ENCODE results near the gene HOXD10.

The HOXD10 gene

DNA sequence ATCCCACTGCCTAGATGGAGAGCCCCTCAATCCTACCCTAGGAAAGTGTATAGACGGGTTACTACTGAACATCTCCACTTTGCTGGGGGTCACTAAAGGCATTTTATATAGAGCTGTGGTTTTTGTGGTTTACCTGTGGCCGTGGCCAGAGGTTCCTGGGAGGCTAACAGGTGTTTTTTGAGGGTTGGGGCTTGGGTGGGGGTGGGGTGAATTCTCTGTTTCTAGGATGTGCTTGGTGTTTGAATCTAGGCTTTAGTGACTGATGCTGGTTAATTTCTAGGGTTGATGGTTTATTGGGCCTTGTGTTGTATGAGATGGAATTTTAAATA is 20.6 kb downstream of the HOXD10 start:
- no peak for DNase-seq

DNA sequence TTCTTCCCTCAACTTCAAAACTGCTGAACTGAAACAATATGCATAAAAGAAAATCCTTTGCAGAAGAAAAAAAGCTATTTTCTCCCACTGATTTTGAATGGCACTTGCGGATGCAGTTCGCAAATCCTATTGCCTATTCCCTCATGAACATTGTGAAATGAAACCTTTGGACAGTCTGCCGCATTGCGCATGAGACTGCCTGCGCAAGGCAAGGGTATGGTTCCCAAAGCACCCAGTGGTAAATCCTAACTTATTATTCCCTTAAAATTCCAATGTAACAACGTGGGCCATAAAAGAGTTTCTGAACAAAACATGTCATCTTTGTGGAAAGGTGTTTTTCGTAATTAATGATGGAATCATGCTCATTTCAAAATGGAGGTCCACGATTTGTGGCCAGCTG is 21.3 kb downstream of the HOXD10 start:
- DNase-seq = no peak

DNA sequence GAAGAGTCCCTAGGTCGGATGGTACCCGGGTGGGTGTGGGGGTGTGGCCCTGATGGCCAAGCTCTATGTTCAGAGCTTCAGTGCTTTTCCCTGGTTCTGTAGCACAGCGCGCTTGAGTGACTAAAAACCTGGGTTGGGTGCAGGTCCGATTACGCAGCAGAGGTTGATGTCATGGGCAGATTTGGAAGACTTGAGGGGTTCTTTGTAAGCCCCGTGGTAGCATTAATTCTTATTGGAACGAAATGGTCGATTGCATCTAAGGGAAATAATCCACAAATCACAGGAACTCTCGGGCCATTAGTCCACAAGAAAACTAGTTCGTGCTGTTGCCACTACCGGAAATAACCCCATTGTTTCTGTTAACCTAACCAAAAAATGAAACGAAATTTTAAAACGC is 21.9 kb downstream of the HOXD10 start:
- no peak for DNase-seq

DNA sequence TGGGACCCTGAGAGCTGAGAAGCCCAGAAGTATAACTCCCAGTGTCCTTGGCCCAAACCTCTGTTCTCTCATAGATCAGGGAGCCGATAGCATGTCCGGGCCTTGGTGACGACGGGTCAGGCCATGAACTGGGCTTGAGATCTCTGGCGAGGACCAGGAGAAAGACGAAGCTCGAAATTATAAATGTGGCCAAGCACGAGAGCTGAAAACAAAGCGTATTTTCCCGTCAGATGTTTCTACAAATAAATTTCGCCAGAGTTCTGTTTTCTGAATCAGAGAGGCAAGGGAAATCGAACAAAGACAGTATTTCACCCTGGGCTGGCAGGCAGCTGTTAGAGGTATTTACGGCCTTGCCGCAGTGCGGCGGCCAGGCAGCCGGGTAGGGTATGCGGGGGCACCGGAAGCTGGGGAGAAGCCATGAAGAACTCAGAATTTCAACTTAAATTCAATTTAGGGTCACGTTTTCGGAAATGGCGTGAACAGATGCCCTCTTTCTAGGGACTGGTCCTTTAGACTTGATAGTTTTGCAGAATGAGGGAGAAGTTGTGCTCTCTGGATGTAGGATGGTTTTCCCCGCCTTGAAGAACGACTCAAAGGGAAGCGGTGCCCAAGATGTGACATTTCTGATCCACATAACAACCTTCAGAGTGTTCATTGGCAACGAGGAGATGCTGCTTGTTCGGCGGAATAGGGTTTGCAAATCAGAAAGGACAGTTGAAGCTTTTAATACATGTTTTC is 22.5 kb downstream of the HOXD10 start:
- no peak for DNase-seq

DNA sequence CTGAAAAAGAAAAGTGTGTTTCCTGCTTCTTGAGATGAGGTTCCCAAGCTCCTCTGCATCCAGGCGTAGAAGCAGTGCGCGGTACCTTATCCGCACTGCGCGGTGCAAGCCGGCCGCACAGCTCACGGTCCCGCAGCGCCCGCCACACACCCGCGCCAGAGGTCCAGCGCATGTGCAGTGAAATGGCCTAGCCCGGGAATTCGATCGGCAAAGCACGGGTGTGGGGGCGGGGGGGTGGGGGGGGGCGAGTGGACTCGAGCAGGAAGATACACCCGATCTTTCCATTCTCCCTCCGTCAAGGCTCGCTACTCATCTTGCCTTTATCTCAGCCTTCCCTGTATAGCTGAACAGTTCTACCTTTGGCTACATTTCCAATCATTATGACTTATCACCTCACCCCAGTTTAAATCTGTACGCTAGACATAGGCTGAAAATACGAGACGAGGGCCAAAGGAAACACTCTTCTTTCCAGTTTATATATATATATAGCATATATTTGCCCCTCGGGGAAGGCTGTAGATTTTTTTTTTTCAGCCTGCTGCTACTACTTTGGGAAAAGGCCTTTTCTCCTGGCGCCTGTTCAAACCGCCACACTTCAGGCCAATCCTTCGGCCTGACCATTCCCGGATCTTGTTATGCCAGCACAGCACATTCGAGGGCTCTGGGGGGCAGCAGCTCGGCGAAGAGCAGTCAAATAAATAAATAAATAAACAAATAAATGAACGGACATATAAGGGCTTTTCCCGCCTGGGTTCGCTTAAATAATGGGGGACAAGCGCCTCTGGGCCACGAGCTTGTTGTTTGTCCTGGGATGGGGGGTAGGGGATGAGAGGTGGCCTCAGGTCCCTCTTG is 23.3 kb downstream of the HOXD10 start:
- DNase-seq = no peak

DNA sequence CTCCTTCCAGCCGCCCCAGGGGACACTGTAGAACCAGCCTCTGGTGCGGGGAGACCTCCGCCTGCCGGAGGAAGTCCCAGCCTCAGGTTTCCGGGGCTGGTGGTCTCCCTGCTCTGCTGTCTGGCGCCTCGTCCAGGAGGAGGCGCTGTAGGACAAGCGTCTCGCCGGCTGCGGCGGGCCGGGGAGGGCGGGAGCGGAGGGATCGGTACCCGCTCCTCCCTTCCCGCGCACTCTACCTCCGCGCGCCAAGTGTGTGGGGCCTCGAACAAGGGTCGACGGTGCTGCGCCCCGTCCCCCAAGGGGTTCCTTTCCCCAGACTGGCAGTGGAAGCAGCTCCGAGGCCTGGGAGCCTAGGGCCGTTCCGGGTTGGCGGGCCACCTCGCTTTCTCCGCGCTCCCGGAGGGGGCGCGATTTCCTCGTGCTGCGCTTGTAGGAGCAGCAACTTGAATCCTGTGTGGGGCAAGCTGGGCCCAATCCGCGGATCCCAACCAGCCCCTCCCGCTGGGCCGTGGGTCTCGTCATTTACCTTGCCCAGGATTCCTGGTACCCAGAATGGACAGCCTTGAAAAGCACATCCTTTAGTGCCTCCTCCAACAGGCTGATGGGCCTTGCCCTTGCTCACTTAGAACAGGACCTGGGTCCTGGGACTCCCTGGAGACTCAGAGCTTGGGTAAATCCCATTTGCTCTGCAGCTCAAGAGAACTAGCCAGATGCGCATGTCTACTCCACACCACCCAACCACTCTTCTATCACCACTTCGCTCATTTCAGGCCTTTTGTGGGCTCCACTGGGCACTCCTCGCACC is 24.1 kb downstream of the HOXD10 start:
- peak; percentile 97 for DNase-seq

DNA sequence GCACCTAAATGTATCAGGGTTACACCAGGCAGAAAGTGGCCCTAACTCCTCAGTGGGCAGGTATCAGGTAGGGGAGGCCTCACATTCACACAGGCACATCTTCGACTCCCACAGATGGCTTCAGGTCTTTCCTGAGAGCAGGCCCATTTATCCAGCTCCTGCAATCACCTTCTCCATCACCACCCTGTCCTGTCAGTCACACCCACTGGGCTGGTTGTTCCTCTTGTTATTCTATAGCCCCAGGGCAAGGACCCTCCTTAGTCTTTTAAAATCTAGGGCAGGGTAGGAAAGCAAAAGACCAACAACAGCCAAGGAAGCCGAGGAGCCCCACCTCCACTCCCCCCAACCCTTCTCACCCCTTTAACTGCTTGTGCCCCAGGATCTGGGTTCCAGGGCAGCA is 25.7 kb downstream of the HOXD10 start:
- no peak for DNase-seq

DNA sequence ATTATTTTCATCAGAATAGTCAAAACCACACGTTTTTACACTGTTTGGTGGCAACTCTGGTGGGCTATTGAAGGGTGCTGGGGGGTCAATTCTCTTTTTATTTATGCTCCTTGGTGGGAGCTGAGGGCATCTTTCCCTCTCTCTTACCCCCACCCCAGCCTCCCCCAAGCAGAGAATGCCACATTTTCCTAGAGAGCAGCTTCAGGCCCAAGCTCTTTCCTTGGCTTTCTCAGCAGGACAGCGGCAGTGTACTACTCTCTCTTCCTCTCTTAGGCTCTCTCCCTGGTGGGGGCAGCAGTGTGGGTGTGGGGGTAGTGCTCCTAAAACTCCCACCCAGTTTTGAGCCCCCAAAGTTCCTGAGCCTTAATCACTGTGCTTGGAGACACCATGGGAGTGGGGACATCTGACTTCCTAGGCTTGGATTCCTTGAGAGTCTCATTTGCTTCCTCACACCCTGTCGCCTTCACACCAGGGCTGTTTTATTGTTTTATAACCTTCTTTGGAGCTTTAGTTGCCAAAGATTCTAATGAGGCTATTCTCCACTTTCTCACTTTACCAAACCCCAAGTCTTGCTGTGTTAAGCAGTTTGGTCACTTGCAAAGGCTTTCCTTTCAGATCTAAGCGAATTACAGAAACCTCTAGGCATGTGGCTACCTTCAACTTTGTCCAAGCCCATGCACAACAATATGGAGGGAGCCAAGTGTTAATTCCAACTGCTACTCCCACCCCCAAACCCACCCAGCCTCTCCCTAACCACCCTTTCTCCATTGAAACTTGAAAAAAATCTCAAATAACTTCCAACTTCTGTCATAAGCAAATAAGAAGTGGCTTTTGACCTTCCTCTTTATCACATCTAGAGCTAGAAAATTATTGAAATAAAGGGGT is 28.7 kb downstream of the HOXD10 start:
- DNase-seq = no peak

DNA sequence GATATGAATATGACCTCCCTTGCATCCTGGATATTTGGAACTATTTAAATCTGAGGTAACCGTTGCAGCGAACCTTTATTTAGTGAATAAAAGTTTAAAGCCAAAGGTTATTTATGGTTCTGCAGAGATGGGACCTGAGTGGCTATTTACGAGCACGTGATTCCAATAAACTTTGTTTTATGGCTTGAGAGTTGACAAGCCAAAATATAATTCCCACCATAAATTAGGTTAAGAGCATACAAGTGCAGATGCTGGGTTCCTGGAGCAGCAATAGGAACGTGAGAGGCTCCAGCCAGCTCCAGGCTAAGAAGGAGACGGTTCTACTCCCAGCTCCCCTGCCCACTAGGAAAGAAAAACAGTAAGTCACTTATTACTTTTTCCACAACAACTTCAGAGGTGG is 29.5 kb downstream of the HOXD10 start:
- DNase-seq = no peak

DNA sequence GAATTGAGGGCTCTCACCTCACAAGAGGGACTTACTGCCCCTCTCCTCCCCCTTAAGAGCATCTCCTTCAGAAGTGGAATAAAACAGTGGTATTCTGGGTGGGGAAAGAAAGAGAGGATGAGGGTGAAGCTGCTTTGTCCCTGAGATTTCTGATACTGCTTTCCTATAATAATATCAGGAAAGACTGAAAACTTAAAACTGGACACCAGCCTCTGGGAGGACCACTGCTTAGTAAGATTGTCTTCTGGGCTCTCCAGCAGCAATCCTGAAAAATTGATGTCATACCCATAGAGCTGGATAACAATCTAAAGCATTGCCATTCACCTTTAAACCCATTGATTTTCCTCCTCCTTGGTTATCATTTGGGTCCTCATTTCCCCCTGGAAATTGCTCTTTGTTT is 30.1 kb downstream of the HOXD10 start:
- no peak for DNase-seq

DNA sequence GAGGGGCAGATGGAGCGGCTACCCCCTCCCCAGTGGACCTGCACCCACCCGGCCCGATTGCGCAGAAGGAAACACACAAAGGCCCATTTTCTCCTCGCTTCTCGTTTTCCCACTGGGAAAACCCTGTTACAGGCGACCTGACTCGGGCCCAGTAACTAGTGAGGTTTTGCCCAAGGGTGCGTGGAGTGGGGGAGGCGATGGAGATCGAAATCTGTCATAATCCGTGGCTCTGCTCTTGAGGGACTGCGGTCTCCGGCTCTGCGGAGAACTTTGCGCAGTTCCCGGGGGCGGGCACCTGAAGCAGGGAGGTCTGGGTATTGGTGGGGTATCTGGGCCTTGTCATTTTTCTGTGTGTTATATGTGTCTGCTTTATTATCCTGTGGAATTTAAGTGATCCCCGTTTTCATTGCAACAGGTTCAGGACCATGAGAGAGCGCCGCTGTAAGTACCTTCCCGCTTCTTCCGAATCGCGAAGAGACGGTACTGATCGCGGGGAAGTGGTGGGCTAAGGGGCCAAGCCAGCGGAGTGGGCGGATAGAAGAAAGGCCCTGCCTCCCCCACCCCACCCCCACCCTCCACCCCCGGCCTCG is 30.7 kb downstream of the HOXD10 start:
- DNase-seq = no peak

DNA sequence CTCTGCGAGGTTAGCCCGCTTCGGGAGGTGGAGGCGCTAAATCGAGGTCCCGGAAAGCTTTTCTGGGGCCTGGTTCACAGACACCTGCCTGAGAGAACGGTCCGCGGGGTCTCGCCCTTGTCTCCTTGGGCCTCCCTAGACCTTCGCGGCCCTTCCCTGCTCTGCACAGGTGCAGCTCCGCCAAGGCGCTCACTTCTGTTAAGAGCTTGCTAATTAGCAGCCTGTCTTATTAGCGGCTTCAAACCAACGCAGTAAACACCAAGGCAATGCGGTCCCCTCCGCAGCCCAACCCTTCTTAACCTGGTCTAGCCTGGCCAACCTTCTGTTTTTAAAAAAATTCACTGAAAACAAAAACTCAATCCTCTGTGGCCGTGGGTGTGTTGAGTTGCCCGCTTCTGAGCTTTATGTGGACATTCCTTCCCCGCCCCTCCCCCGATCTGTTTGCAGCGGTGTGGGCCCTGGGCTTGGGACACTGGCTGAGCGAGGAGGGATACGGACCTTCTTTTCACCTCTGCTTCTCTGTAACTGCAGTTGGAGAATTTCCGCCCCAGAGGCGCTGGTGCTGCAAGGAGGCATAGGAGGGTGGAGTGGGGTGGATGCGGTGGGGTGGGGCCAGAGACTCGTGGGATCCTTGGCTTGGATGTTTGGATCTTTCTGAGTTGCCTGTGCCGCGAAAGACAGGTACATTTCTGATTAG is 31.4 kb downstream of the HOXD10 start:
- DNase-seq = no peak

DNA sequence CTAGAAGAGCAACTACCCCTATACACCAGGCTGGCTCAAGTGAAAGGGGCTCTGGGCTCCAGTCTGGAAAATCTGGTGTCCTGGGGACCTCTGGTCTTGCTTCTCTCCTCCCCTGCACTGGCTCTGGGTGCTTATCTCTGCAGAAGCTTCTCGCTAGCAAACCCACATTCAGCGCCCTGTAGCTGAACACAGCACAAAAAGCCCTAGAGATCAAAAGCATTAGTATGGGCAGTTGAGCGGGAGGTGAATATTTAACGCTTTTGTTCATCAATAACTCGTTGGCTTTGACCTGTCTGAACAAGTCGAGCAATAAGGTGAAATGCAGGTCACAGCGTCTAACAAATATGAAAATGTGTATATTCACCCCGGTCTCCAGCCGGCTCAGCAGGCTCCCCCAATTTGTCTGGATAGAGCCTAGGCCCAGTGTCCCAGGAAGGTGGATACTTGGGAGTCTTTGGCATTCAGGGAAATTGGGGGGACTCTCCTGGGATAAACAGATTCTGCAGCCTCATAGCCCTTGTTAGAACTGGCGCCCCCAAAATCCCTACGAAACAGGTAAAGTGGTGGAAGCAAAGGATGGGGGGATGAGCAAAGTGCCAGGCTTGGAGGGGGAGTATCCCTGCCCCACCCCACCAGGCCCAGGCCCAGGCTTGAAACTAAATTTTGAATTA is 32.3 kb downstream of the HOXD10 start:
- DNase-seq = no peak

DNA sequence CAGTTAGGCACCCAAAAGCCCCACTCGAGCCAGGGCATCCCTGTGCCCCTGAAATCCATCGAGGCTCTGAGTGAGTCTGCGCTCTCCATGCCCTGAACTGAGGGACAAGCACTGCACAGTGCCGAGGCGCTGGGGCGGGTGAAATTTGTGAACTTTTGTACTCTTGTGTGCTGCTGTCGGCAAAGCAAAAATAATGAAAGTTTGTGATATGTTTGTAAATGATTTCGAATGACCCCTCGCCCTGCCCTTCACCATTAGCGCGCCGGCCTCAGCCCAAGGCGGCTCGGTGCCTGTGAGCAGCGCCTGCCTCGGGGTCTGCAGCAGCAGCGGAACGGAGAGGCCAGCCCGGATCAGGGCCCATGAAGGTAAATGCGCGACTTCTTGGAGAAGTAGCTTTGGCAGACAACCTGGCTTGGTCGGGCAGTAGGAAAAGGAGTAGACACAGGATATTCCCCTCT is 32.9 kb downstream of the HOXD10 start:
- DNase-seq = no peak

DNA sequence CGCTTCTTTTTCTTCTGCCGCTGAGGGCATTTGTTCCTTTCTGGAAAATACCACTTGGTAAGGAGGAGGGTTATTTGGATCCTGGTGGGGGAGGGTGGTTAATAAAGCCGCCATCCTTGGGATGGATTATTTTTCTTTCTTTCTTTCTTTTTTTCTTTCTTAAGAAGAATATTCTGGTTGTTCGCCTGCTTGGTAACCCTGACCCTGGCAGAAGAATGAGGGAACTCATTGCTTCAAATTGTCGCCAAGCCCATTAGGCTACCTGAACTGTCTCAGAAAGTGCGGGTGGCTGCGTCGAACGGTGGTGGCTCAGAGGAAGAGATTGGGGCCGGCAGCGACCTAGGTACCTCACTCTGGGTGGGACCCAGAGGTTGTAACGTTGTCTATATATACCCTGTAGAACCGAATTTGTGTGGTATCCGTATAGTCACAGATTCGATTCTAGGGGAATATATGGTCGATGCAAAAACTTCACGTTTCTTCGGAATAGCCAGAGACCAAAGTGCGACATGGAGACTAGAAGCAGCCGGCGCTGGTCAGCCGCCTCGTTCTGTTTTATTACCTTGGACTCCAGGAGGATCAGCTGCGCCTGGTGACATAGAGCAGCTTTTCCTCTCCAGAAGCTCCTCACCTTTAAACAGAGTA is 33.5 kb downstream of the HOXD10 start:
- no peak for DNase-seq

DNA sequence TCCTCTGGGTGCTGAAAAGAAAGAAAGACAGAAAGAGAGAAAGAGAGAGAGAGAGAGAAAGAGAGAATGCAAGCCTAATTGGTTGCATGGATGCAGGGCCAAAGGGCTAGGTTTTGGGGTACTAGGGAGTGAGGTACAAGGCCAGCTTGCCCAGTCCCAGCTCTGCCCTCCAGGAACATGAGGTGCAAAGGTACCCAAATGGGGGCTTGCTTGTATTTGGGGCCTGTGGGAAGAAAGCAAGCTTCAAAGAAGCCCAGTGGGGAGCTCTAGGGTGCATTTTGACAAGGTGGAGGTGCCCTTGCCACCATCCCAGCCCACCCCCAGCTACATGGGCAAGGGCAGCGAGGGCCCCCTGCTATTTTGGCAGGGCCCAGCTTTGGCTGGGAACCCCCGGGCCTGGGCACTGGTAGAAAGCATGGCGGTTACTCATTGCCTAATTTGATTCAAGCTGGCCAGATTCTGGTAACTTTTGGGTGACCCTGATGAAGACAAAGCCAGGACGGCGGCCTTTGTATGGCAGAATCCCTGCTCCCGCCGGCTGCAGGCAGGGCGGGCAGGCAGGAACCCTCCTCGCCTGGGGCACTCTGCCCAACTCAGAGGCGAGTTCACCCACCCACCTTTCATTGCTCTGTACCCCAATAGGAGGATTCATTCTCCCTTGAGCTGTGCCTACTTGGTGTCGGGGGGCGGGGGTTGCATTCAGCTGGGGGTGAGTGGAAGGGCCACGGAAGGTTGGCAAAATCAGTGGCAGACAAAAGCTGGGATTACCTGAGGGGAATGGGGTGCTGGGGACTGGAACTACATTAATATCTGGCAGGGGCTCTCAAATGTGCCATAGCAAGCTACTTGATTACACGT is 34.2 kb downstream of the HOXD10 start:
- no peak for DNase-seq

DNA sequence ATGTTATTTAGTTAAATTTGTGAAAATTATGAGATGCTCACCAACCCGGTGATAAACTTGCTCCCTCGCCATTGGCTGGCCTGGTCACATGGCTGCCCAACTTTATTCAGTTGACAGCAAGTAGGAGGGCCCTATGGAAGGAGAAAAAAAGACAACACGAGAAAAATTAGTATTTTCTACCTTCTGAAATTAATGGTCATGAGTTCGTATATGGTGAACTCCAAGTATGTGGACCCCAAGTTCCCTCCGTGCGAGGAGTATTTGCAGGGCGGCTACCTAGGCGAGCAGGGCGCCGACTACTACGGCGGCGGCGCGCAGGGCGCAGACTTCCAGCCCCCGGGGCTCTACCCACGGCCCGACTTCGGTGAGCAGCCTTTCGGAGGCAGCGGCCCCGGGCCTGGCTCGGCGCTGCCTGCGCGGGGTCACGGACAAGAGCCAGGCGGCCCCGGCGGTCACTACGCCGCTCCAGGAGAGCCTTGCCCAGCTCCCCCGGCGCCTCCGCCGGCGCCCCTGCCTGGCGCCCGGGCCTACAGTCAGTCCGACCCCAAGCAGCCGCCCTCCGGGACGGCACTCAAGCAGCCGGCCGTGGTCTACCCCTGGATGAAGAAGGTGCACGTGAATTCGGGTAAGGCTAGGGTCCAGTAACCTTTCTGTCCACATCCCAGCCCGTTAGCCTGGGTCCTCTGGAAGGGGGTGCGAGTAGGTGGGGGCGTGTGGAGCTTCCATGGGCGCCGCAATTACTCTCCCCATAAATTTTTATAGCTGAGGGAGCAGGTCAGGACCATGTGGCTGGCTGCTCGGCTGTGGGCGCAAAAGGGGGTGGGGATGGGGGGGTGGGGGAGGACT is 35.1 kb downstream of the HOXD10 start, which contains the start of gene HOXD4:
Gene HOXD4 (plus strand): TSS at position 109 of the 846 bp plus-strand sequence. CDS start 84 bp downstream, at position 193.
- DNase-seq = no peak
